Jurkat, Clone E6-1 (cell line): Measurements from ENCODE around the gene KIAA1217.
"Not testable (repeated sequence)": the region's sequence is repeated elsewhere in the genome, so short reads cannot be mapped to it uniquely, and the experiment has no call there.

ENCODE experiments used
- DNase-seq: peaks from one replicate; pipeline ENCODE4 v3.0.0-alpha.2; 2011; ENCODE audit warnings: low read depth, low spot score
- H3K4me3 ChIP-seq: 2 replicates; pipeline ENCODE4 v1.5.1; 2011; ENCODE audit warnings: mild to moderate bottlenecking, low read length, control low read depth, moderate library complexity

The KIAA1217 gene

DNA sequence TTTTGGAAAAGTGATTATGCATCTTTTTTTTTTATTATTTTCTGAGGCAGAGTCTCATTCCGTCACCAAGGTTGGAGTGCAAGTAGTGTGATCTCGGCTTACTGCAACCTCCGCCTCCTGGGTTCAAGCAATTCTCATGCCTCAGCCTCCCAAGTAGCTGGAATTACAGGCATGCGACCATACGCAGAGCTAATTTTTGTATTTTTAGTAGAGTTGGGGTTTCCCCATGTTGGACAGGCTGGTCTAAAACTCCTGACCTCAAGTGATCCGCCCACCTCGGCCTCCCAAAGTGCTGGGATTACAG is 141.9 kb downstream of the KIAA1217 start:
- not testable (repeated sequence) for H3K4me3 ChIP-seq, DNase-seq

DNA sequence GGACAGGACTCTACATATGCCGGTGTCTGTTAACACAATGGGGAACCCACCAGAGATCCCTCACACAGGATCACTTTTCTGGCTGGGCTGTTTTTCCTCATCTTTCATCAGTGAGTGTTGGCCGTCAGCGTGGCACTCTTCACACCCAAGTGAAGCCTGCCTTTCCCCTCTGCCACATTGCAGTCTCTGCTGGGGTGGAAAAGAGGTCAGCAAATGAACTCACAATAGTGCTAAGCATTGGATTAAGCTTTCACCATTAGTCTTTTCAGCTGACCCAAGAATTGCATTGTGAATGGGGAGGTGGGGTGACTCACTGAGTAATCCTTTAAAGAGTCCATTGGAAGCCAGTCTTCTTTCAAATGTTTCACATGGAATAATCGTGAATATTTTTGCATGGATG is 143.0 kb downstream of the KIAA1217 start:
- no peak for DNase-seq
- no peak overlapping the region for H3K4me3 ChIP-seq

DNA sequence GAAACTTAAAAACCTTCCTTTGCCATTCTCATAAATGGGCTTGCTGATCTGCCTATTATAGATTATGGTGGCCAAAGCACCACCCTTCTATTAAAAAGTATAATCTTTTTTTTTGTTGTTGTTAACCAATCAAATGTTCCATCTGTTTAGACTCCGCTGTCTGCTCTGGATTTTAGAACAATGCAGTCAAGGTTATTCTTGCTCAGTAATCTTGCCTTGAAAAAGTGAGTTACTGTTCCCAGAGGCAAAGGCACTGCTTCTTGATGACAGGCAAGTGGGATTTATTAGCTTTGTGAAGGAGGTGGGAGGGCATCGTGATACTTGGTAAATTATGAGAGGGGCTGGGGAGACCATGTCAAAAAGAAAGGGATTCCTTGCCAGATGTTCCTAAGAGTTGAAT is 143.5 kb downstream of the KIAA1217 start:
- H3K4me3 ChIP-seq = no peak overlapping the region

DNA sequence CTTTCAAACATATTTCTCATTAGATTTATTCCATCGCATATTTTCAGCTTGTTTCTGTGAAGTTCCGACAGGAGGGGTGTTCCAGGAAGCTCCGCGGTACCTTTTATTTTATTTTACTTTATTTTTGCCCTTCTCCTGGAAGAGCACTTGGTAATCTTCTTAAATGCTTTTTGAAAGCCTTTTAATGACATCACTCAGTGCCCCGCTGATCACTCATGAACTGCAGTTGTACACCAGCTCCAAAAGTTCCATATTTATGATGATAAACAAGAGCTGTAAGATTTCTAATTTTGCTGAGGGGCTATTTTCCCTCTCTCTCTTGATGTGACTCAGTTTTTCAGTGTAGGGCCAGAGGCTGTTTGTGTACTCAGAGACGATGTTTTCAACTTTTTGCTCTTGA is 144.4 kb downstream of the KIAA1217 start:
- DNase-seq = no peak
- H3K4me3 ChIP-seq = no peak overlapping the region

More for the DNA sequence above, 143.5 kb downstream of the KIAA1217 start:
- DNase-seq = no peak

DNA sequence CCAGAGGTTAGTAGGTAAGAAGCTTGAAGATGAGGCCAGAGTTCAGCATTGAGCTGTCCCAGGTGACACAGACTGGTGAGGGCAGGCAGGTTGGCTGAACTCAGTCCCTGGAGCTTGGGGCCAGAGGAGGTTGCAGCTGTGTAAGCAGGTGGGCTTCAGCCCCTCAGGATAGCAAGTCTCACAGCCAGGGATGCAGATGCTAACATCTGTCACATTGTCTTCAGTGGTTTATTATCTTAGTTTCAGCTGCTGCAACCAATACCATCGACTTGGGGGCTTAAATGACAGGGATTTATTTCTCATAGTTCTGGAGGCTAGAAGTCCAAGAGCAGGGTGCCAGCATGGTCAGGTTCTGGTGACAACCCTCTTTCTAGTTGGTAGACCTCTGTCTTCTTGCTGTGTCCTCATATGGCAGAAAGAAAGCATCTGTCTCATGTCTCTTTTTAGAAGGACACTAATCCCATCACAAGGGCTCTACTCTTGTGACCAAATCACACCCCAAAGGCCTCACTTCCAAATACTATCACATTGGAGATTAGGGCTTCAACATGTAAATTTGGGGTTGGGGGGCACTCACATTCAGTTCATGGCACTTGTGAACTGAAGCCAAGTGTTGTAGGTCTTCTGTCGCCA is 146.2 kb downstream of the KIAA1217 start:
- no peak overlapping the region for H3K4me3 ChIP-seq
- no peak for DNase-seq

DNA sequence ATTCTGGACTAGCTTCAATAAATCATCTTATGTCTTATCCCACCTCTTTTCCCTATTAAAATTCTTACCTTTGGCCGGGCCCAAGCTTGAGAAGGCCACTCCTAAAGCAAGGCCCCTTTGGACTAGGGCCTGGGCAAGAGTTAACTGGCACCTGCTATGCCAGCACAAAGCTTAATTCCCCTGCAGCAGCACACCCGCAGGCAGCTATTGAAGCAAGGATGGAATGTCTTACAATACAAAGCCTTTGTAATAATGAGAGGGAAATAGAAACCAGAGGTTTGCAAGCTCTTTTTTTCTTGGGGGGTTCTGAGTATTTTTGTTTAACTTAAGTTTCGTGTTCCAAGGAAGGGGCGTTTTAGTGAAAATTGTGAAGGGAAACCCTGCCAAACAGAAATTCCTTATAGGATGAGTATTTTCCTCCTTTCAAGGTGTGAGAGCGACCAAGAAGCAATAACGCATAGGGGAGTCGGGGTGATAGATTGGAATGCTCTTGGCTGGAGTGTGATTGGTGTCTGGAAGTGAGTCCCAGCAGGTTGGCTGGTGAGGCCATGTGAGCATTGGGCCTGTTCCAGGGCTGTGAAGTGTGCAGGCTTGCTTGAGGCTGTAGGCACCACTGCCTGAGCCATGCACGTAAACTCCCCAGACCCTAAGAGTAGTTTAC is 148.5 kb downstream of the KIAA1217 start:
- no peak for DNase-seq
- no peak overlapping the region for H3K4me3 ChIP-seq

DNA sequence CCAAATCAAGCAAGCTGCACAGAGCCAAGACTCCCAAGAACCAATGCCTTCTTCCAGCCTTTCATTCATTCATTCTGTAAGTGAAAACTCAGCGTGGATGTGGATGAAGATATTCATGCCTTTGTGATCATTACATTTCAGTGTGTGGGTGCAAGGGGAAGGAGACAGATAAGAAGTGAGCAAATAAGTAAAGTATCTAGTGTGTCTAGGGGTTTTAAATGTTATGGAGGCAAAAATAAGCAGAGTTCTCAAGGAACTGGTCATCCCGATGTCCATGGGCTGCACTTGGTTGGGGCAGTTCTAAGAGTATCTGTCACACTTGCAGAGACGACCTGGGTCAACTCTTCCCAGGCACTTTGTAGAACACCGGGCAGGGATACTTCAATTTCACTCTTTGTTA is 149.1 kb downstream of the KIAA1217 start:
- no peak for DNase-seq
- H3K4me3 ChIP-seq = no peak overlapping the region

DNA sequence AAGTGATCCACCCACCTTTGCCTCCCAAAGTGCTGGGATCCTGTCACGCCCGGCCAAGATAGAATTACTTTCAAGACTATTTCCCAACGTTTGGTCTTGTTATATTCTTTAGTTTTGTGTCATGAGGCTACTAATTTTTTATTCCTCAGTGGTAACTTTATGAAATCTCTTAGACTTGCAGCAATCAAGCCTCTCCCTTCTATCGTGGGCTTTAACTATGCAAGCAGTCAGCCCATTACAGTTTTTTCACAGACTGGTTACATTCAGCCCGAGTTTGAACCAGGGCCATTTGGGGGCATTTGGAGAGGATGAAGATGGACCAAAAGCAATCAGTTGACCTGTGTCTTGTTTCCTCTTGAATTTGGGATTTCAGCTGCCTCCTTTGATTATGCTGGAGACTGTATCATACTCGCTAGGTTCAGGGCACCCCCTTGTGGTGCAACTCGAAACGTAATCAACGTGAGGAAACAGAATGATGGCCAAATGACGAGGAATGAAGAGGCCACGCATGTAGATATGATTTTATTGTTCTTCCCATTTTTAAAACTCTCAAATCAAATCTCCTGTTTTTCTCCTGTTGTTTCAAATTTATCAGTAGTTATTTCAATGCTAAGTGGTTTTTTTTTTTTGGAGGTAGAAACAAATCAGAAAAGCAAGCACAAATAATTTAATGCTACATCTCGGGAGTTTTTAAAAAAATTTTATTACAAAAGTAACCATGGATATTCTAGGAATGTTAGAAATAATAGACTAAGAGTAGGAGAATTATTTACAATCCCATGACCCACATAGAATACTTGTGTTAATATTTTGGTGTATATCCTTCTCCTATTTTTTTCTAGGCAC is 151.6 kb downstream of the KIAA1217 start:
- no peak overlapping the region for H3K4me3 ChIP-seq
- peak; percentile 35 for DNase-seq

DNA sequence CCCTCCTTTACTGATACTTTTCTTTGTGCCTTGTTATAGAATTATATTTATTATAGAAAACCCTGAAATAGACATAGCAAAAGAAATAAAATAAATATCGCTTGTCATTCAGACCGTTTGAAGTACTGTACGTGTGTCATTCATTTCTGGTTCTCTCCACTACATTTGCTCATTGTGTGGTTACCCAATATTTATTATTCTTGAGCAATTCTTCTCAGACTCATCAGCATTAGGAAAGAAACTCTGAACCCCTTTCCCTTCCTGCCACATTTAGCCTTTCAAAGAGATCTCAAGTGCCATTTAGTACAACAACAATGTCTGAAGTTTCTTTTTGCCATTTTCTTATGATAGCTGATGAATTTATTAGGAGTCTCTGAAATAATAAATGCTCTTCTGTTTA is 154.1 kb downstream of the KIAA1217 start:
- no peak overlapping the region for H3K4me3 ChIP-seq
- DNase-seq = no peak

DNA sequence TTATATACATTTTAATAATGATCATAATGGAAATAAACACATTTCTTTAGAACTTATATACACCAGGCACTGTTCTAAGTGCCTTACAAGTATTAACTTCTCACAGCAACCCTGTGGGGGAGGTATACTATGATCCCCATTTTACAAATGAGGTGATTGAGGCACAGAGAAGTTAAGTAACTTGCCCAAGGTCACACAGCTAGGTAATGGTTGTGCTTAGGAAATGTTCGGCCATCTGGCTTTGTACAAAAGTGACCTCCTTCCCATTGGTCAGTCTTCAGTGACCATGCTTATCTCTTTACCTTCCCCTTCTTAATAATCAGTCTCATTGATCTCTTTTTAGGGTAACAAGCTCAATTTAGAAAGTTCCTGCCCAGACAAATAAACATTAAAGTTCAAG is 158.8 kb downstream of the KIAA1217 start:
- no peak for DNase-seq
- H3K4me3 ChIP-seq = no peak overlapping the region

DNA sequence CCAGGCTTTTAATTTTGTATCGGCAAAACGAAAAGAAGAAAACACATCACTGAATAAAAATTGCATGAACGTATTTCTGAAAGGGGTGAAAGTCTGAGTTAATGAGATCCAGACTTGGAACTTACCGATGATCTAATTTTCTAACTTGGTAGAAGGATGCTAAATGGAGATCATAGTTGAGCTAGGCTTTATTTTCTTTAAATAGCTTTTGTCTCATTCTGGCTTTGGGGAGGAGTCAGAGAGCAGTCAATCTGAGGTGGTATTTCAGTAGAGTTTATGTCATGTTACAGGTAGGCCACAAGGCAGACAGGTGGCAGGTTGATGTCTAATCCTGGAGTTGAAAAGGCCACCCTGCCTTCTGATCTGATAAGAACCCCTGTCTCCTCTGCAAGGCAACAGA is 161.9 kb downstream of the KIAA1217 start:
- DNase-seq = no peak
- H3K4me3 ChIP-seq = no peak overlapping the region

DNA sequence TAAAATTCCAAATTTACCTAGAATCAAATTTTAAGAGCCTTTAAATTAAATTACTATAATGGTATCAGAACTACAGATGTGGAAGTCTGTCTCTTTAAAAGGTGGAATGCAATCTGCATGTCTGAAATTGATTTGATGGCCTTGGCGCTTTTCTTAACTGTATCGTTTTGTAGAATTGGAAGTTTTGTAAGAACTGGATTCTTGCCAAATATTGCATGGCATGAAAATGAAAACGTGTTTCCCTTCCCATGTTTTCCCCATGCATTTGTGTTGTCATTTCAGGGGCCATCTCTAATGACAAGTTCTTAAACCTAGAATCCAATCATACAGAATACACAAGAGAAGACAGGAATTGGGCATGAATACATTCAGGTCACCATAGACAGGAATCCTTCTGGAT is 162.5 kb downstream of the KIAA1217 start:
- no peak for DNase-seq
- no peak overlapping the region for H3K4me3 ChIP-seq

DNA sequence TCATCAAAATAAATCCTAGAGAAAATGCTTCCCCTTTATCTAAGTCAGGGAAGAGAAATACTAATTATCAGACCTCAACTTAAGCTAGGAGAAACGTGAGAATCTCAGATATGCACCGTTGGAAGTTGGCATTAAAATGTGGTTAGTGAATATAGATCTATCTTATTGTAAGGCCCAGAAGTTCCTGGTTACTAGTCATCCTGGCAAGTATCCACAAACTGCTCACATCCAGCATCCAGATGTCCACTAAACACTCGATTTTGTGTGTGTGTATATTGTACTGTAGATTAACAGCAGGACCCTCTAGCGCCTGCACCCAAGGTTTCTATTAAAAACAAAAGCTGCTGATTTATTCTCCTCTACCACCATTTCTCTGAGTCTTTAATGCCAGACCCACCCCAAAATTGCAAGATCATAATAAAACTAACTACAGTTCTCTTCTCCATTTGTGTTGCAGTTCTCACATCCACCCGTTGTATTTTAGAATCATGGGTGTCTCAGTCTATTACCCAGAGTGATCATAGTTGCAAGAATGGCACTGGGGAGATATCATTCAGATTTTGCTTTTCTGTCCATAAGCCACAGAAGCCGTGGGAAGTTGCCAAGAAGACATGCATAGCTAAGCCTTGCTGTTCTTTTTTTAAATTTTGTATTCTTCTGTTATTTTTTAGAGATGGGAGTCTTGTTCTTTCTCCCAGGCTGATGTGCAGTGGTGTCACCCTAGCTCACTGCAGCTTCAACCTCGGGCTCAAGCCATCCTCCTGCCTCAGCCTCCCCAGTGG is 165.4 kb downstream of the KIAA1217 start:
- no peak overlapping the region for H3K4me3 ChIP-seq
- no peak for DNase-seq

DNA sequence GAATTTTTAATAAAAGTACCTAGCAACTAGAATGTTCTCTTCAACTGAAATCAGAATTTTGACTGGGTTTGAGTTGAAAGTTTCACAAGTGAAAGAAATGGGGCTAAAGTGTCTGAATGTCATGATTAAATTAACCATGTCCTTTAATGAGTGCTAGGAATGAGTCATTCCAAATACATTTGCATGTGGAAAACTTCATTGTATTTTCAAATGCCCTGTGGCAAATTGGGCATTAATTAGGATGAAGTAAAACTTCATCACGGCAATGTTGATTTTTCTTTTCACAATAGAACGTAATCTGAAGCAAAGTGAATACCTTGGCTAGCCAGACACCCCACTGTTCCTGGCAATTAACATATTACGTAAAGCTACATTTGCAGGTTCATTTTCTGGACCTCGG is 166.6 kb downstream of the KIAA1217 start:
- no peak overlapping the region for H3K4me3 ChIP-seq
- DNase-seq = no peak

DNA sequence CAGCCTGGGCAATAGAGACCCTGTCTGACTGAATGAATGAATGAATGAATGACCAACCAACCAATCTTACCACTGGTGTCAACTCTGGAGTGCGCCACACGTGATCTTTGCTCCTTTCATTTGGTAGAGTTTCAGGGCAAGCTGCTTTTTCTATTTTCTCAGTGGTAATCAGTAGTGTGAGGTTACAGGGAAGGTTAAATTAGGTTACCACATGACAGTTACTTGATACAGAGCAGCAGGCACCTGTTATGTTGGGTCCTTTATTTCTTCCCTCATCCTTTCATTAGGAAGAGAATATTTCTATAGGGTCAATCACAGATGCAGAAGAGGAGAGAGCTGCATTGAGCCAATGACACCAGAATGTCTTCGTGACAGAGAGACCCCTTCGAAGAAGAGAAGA is 167.8 kb downstream of the KIAA1217 start:
- DNase-seq = no peak
- H3K4me3 ChIP-seq = no peak overlapping the region

DNA sequence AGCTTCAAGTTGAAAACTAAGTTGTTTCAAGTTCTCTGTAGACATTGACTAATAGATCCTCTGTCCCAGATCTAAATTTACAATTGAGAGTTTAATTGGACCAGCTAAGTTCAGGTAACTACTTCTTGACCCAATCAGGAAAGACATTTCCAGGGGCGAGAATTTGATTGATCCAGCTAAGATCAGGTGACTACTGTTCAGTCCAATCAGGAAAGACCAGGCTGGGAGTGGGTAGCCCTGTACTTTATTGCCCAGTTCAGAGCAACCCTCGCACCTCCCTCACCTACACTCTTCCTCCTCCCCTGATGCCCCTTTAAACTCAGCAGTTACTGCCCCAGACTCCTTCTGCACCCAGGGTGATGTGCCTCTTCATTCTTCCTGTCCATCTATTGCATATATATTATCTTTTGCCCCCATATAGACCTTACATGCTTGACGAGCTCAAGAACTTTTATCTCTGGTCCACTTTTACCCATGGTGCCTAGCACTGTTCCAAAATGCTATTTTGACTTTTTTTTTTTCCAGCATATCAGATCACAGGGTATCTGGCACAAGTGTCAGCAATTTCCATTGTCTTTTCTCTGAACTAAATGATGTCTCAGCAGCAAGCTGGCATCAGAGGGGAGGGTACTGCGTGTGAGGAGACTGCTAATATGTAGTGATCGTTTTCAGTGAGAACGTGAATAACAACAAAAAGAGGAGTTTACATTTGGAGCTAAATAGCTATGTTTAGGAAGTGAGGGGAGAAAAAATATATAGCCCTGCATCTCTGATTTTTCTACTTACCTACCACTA is 169.4 kb downstream of the KIAA1217 start:
- DNase-seq = no peak
- H3K4me3 ChIP-seq = no peak overlapping the region

DNA sequence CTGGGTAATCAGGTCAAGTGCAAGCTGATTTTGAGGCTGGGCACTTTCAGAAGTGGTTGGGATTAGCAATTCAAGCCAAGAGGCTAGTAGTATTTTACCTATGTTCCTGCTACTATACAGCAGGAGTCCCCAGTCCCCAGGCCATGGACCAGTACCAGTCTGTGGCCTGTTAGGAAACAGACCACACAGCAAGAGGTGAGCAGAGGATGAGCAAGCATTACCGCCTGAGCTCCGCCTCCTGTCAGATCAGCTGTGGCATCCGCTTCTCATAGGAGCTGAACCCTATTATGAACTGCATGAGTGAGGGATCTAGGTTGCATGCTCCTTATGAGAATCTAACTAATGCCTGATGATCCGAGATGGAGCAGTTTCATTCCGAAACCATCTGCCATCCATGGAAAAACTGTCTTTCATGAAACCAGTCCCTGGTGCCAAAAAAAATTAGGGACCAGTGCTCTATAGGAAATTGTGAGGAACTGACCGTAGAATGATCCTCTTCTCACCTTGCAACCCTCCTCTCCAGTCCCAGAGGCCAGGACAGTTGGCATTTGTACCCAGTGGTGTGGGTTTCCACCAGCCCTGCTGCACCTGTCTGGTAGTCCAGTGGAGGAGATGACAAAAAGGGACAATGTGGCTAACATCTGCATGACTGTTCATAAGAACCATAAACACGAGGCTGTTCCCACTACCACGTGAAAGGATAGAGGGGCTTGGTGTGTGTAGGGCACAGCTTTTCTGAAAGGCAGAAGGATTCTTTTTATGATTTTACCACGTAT is 172.5 kb downstream of the KIAA1217 start:
- H3K4me3 ChIP-seq = no peak overlapping the region
- no peak for DNase-seq

DNA sequence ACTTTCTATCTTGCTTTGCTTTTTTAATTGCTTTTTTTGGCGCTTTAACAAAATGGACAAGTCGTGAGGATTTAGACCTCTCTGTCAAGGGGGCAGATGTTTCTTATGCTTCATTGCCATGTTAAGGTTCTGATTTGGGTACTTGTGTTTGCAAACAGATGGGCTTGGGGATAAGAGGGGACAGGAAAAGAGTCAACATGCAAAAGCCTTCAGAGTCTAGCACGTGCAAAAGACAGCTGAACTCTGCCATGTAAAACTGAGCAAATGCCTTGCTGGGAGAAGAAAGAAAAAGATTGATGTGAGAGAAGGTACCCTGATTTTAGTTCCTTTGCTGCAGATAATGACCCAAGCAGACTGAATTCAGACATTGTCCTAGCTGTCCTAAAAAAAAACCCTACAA is 173.1 kb downstream of the KIAA1217 start:
- DNase-seq = no peak

More for the DNA sequence above, 173.1 kb downstream of the KIAA1217 start:
- no peak overlapping the region for H3K4me3 ChIP-seq
